Measurements from ENCODE around the gene PALS2. TPM values are rescaled to one million over a fixed set of nuclear protein-coding genes. Genes with fewer than 3 reads are reported as not detected.

Gene PALS2
- total and polyA plus RNA-seq, 10 donors = 1.8 to 28.8 (median 9.7) TPM

GRCh38 chr7:24609059-24609458 is 35.8 kb downstream of the PALS2 start:
- Histone ChIP-seq H3K9me3 (peaks cover 0 to 3% (median 0%) of the 10 kb centered on the region in 8 donors), H3K4me3 (no peak overlapping the region), H3K36me3 (no peaks in the 10 kb centered on the region), H3K4me1 (no peaks in the 10 kb centered on the region), H3K27ac (no peak overlapping the region), H3K27me3 (replicated peaks in 1 of 7) (no peaks in the 10 kb centered on the region)
- no peak for DNase-seq
- intact Hi-C loops (cut with DNase I; ENCODE audit: low total_unique reads) = no loop called here
- WGBS, 5 donors = 62 to 79% (median 69%) methylated on average over 2 of the region's 2 CpGs
- TF ChIP-seq, protein P1, sequence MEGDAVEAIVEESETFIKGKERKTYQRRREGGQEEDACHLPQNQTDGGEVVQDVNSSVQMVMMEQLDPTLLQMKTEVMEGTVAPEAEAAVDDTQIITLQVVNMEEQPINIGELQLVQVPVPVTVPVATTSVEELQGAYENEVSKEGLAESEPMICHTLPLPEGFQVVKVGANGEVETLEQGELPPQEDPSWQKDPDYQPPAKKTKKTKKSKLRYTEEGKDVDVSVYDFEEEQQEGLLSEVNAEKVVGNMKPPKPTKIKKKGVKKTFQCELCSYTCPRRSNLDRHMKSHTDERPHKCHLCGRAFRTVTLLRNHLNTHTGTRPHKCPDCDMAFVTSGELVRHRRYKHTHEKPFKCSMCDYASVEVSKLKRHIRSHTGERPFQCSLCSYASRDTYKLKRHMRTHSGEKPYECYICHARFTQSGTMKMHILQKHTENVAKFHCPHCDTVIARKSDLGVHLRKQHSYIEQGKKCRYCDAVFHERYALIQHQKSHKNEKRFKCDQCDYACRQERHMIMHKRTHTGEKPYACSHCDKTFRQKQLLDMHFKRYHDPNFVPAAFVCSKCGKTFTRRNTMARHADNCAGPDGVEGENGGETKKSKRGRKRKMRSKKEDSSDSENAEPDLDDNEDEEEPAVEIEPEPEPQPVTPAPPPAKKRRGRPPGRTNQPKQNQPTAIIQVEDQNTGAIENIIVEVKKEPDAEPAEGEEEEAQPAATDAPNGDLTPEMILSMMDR (IDR thresholded peaks at IDR 0.05 in 8 of 11, conservative IDR thresholded peaks at IDR 0.05 in 3 of 11) = no peak
- TF ChIP-seq POLR2AphosphoS5 (IDR thresholded peaks at IDR 0.05) = no peak
- no peak for TF ChIP-seq POLR2A (IDR thresholded peaks at IDR 0.05)

DNA sequence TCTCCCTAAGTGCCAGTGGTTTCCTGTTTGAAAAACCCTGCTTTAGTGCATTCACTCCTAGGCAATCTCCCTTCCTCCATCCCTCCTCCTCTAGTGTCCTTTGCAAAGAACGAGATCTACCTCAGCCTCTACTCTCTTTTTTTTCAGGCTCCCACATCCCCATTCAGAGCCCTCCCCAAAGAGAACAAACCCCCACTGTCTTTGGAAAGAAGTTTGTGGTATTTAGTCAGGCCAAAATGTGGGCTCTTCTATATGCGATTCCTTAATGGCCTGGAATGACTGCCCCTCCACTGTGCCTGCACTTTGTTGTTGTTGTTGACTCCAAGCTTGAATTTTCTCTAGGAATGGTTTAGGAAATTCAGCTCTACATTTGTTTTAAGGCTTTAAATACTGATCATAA is 36.3 kb downstream of the PALS2 start:
- intact Hi-C loops (cut with DNase I; ENCODE audit: low total_unique reads) = no loop called here
- DNase-seq = no peak
- Histone ChIP-seq H3K4me3 (no peak overlapping the region), H3K27ac (no peak overlapping the region), H3K27me3 (replicated peaks in 1 of 7) (no peaks in the 10 kb centered on the region), H3K4me1 (no peaks in the 10 kb centered on the region), H3K9me3 (peaks cover 0 to 3% (median 0%) of the 10 kb centered on the region in 8 donors), H3K36me3 (no peaks in the 10 kb centered on the region)
- TF ChIP-seq, protein P1 (IDR thresholded peaks at IDR 0.05 in 8 of 11, conservative IDR thresholded peaks at IDR 0.05 in 3 of 11) = no peak
- no peak for TF ChIP-seq POLR2A (IDR thresholded peaks at IDR 0.05)
- TF ChIP-seq POLR2AphosphoS5 (IDR thresholded peaks at IDR 0.05) = no peak
- 52 to 76% (median 58%) methylated on average over 2 of the region's 2 CpGs for WGBS, 5 donors

- intact Hi-C loops (cut with DNase I; ENCODE audit: low total_unique reads) = no loop called here
- Histone ChIP-seq H3K9me3 (peaks cover 0 to 11% (median 7%) of the 10 kb centered on the region in 8 donors), H3K4me3 (no peak overlapping the region), H3K4me1 (no peaks in the 10 kb centered on the region), H3K36me3 (no peaks in the 10 kb centered on the region), H3K27ac (no peak overlapping the region), H3K27me3 (replicated peaks in 1 of 7) (no peaks in the 10 kb centered on the region)
- WGBS, 5 donors = 58 to 77% (median 73%) methylated on average over 3 of the region's 3 CpGs
- no peak for DNase-seq
- TF ChIP-seq POLR2AphosphoS5 (IDR thresholded peaks at IDR 0.05) (no peak), POLR2A (IDR thresholded peaks at IDR 0.05) (no peak)
- TF ChIP-seq, protein P1 (IDR thresholded peaks at IDR 0.05 in 8 of 11, conservative IDR thresholded peaks at IDR 0.05 in 3 of 11) = no peak
Observed at GRCh38 chr7:24611130-24611529, 37.9 kb downstream of the PALS2 start.

- intact Hi-C loops (cut with DNase I; ENCODE audit: low total_unique reads) = no loop called here
- 90 to 100% (median 93%) methylated on average over 1 to 2 of the region's 2 CpGs for WGBS, 5 donors
Observed at GRCh38 chr7:24617957-24618616, 44.8 kb downstream of the PALS2 start.

More at GRCh38 chr7:24617957-24618616, 44.8 kb downstream of the PALS2 start:
- H3K9me3 ChIP-seq = peaks cover 0 to 41% (median 25%) of the 10 kb centered on the region in 8 donors
- H3K4me1 ChIP-seq = no peaks in the 10 kb centered on the region
- H3K4me3 ChIP-seq = no peak overlapping the region
- TF ChIP-seq POLR2A (IDR thresholded peaks at IDR 0.05) = no peak
- no peak for TF ChIP-seq POLR2AphosphoS5 (IDR thresholded peaks at IDR 0.05)
- TF ChIP-seq, protein P1 (IDR thresholded peaks at IDR 0.05 in 8 of 11, conservative IDR thresholded peaks at IDR 0.05 in 3 of 11) = no peak
- H3K27me3 ChIP-seq (replicated peaks in 1 of 7) = no peaks in the 10 kb centered on the region
- no peaks in the 10 kb centered on the region for H3K36me3 ChIP-seq
- no peak overlapping the region for H3K27ac ChIP-seq
- DNase-seq = no peak

Measured in spleen (tissue), 11 donors.